ENCODE measurements around the gene ACAD10. TPM values are rescaled to one million over a fixed set of nuclear protein-coding genes. Genes with fewer than 3 reads are reported as not detected.
"Not testable (repeated sequence)": the region's sequence is repeated elsewhere in the genome, so short reads cannot be mapped to it uniquely, and the experiment has no call there.

Gene ACAD10
- total RNA-seq, 2 experiments from 2014 or later = 14.4 to 17.4 TPM

GRCh38 chr12:111719316-111719715 lies 33.5 kb downstream of the ACAD10 start:
- not testable (repeated sequence) for DNase-seq, H3K4me1 Mint-ChIP-seq, H3K27me3 Mint-ChIP-seq, H3K9me3 Mint-ChIP-seq, H3K4me3 Mint-ChIP-seq, H3K27ac Mint-ChIP-seq
- H3K36me3 Mint-ChIP-seq = peaks cover 12% of the 10 kb centered on the region

- H3K4me1 Mint-ChIP-seq = no peaks in the 10 kb centered on the region
- no peaks in the 10 kb centered on the region for H3K27me3 Mint-ChIP-seq
- H3K4me3 Mint-ChIP-seq = no peak overlapping the region
- H3K36me3 Mint-ChIP-seq = peaks cover 19% of the 10 kb centered on the region
- no peak overlapping the region for H3K27ac Mint-ChIP-seq
- no peaks in the 10 kb centered on the region for H3K9me3 Mint-ChIP-seq
- DNase-seq = no peak
These were observed 34.6 kb downstream of the ACAD10 start for GRCh38 chr12:111720457-111720856.

- not testable (repeated sequence) for H3K4me3 Mint-ChIP-seq, H3K27ac Mint-ChIP-seq, DNase-seq, H3K27me3 Mint-ChIP-seq, H3K4me1 Mint-ChIP-seq, H3K9me3 Mint-ChIP-seq
- peaks cover 18% of the 10 kb centered on the region for H3K36me3 Mint-ChIP-seq
These were observed 38.0 kb downstream of the ACAD10 start for GRCh38 chr12:111723646-111724360.

GRCh38 chr12:111728795-111729194 lies 42.9 kb downstream of the ACAD10 start:
- H3K36me3 Mint-ChIP-seq = peaks cover 10% of the 10 kb centered on the region
- H3K27ac Mint-ChIP-seq = no peak overlapping the region
- DNase-seq = no peak
- no peaks in the 10 kb centered on the region for H3K9me3 Mint-ChIP-seq
- H3K4me1 Mint-ChIP-seq = no peaks in the 10 kb centered on the region
- no peaks in the 10 kb centered on the region for H3K27me3 Mint-ChIP-seq
- no peak overlapping the region for H3K4me3 Mint-ChIP-seq

GRCh38 chr12:111730420-111730819 lies 44.6 kb downstream of the ACAD10 start:
- Mint-ChIP-seq H3K4me1 (no peaks in the 10 kb centered on the region), H3K4me3 (no peak overlapping the region), H3K9me3 (no peaks in the 10 kb centered on the region), H3K27me3 (no peaks in the 10 kb centered on the region), H3K36me3 (peaks cover under 1% of the 10 kb centered on the region), H3K27ac (no peak overlapping the region)
- no peak for DNase-seq

- Mint-ChIP-seq H3K4me3 (no peak overlapping the region), H3K27me3 (no peaks in the 10 kb centered on the region), H3K9me3 (no peaks in the 10 kb centered on the region), H3K27ac (no peak overlapping the region), H3K4me1 (no peaks in the 10 kb centered on the region), H3K36me3 (peaks cover 3% of the 10 kb centered on the region)
- DNase-seq = no peak
These were observed 46.9 kb downstream of the ACAD10 start for GRCh38 chr12:111732786-111733185.

- Mint-ChIP-seq H3K27me3 (no peaks in the 10 kb centered on the region), H3K4me3 (no peak overlapping the region), H3K36me3 (peaks cover 3% of the 10 kb centered on the region), H3K4me1 (no peaks in the 10 kb centered on the region), H3K9me3 (no peaks in the 10 kb centered on the region), H3K27ac (no peak overlapping the region)
- no peak for DNase-seq
These were observed 47.6 kb downstream of the ACAD10 start for GRCh38 chr12:111733340-111733915.

GRCh38 chr12:111739524-111739923 lies 53.7 kb downstream of the ACAD10 start:
- not testable (repeated sequence) for H3K27me3 Mint-ChIP-seq, DNase-seq, H3K27ac Mint-ChIP-seq, H3K4me1 Mint-ChIP-seq, H3K9me3 Mint-ChIP-seq, H3K36me3 Mint-ChIP-seq, H3K4me3 Mint-ChIP-seq

- DNase-seq = no peak
- Mint-ChIP-seq H3K4me1 (no peaks in the 10 kb centered on the region), H3K9me3 (no peaks in the 10 kb centered on the region), H3K36me3 (peaks cover 11% of the 10 kb centered on the region), H3K4me3 (no peak overlapping the region), H3K27me3 (no peaks in the 10 kb centered on the region), H3K27ac (no peak overlapping the region)
These were observed 55.5 kb downstream of the ACAD10 start for GRCh38 chr12:111741235-111741812.

- Mint-ChIP-seq H3K27ac (no peak overlapping the region), H3K36me3 (peaks cover 8% of the 10 kb centered on the region), H3K9me3 (no peaks in the 10 kb centered on the region), H3K27me3 (no peaks in the 10 kb centered on the region), H3K4me3 (no peak overlapping the region), H3K4me1 (no peaks in the 10 kb centered on the region)
- no peak for DNase-seq
These were observed 59.4 kb downstream of the ACAD10 start for GRCh38 chr12:111745211-111745610.

- Mint-ChIP-seq H3K27me3 (no peaks in the 10 kb centered on the region), H3K27ac (no peak overlapping the region), H3K36me3 (peaks cover 8% of the 10 kb centered on the region), H3K9me3 (no peaks in the 10 kb centered on the region), H3K4me1 (no peaks in the 10 kb centered on the region), H3K4me3 (no peak overlapping the region)
- DNase-seq = no peak
These were observed 61.5 kb downstream of the ACAD10 start for GRCh38 chr12:111747333-111747732.

- Mint-ChIP-seq H3K4me3 (no peak overlapping the region), H3K4me1 (no peaks in the 10 kb centered on the region), H3K27me3 (no peaks in the 10 kb centered on the region), H3K9me3 (no peaks in the 10 kb centered on the region), H3K27ac (no peak overlapping the region), H3K36me3 (peaks cover 8% of the 10 kb centered on the region)
- no peak for DNase-seq
These were observed 62.4 kb downstream of the ACAD10 start for GRCh38 chr12:111748151-111748672.

GRCh38 chr12:111748867-111749266 lies 63.0 kb downstream of the ACAD10 start:
- H3K4me3 Mint-ChIP-seq = no peak overlapping the region
- H3K9me3 Mint-ChIP-seq = no peaks in the 10 kb centered on the region
- no peaks in the 10 kb centered on the region for H3K4me1 Mint-ChIP-seq
- H3K27me3 Mint-ChIP-seq = no peaks in the 10 kb centered on the region
- no peak for DNase-seq
- no peak overlapping the region for H3K27ac Mint-ChIP-seq
- peaks cover 8% of the 10 kb centered on the region for H3K36me3 Mint-ChIP-seq

- Mint-ChIP-seq H3K36me3 (peaks cover 8% of the 10 kb centered on the region), H3K27ac (no peak overlapping the region), H3K4me1 (no peaks in the 10 kb centered on the region), H3K9me3 (no peaks in the 10 kb centered on the region), H3K4me3 (no peak overlapping the region), H3K27me3 (no peaks in the 10 kb centered on the region)
- no peak for DNase-seq
These were observed 63.5 kb downstream of the ACAD10 start for GRCh38 chr12:111749391-111749790.

- no peak overlapping the region for H3K4me3 Mint-ChIP-seq
- DNase-seq = no peak
These were observed 67.5 kb downstream of the ACAD10 start for GRCh38 chr12:111753144-111753881.

More at GRCh38 chr12:111753144-111753881, 67.5 kb downstream of the ACAD10 start:
- H3K9me3 Mint-ChIP-seq = no peaks in the 10 kb centered on the region
- H3K27ac Mint-ChIP-seq = no peak overlapping the region
- no peaks in the 10 kb centered on the region for H3K27me3 Mint-ChIP-seq
- H3K36me3 Mint-ChIP-seq = peaks cover 6% of the 10 kb centered on the region
- H3K4me1 Mint-ChIP-seq = peaks cover 11% of the 10 kb centered on the region

All from activated naive CD8-positive, alpha-beta T cell treated with anti-CD3 and anti-CD28 coated beads for 36 hours (primary cell).